HepG2 (cell line): ENCODE results near the gene OTOP3. TPM values are rescaled to one million over a fixed set of nuclear protein-coding genes. Genes with fewer than 3 reads are reported as not detected.

Experiments used
- ERF ChIP-seq: IDR thresholded peaks from 2 replicates; pipeline ENCODE4 v1.6.1; 2018; ENCODE audit warnings: missing biosample characterization, missing genetic modification reagents
- ETV5 ChIP-seq: IDR thresholded peaks from 2 replicates; pipeline ENCODE4 v1.6.1; 2018; ENCODE audit warnings: missing biosample characterization, missing genetic modification reagents, inconsistent platforms, borderline replicate concordance
- HBP1 ChIP-seq: IDR thresholded peaks from 2 replicates; pipeline ENCODE4 v1.6.1; 2016; ENCODE audit warnings: low read depth, control low read depth
- HOXA3 ChIP-seq: sonication (generic); formaldehyde crosslinking; IDR thresholded peaks from 2 replicates; pipeline ENCODE4 v1.5.0; 2020; ENCODE audit warnings: missing genetic modification reagents
- LRRFIP1 ChIP-seq: sonication (generic); formaldehyde crosslinking; conservative IDR thresholded peaks from 2 replicates; pipeline ENCODE4 v1.4.0; 2020; ENCODE audit warnings: missing genetic modification reagents
- MEIS1 ChIP-seq: sonication (generic); formaldehyde crosslinking; IDR thresholded peaks from 2 replicates; pipeline ENCODE4 v1.9.0; 2021; ENCODE audit warnings: mild to moderate bottlenecking, missing genetic modification reagents, moderate library complexity, borderline replicate concordance
- MEIS2 ChIP-seq: sonication (generic); formaldehyde crosslinking; IDR thresholded peaks from 2 replicates; pipeline ENCODE4 v1.9.0; 2021; ENCODE audit warnings: mild to moderate bottlenecking, missing genetic modification reagents
- MXI1 ChIP-seq: IDR thresholded peaks from 3 replicates; pipeline ENCODE4 v1.6.1; 2012; ENCODE audit warnings: low read depth, low read length, inconsistent platforms, borderline replicate concordance
- ZBTB1 ChIP-seq: sonication (generic); formaldehyde crosslinking; IDR thresholded peaks from 2 replicates; pipeline ENCODE4 v1.4.0; 2020; ENCODE audit warnings: missing genetic modification reagents, borderline replicate concordance
- ZNF263 ChIP-seq: sonication (generic); formaldehyde crosslinking; IDR thresholded peaks from 2 replicates; pipeline ENCODE4 v1.4.0; 2020; ENCODE audit warnings: missing genetic modification reagents
- ZNF296 ChIP-seq: sonication (generic); formaldehyde crosslinking; conservative IDR thresholded peaks from 2 replicates; pipeline ENCODE4 v1.5.0; 2020; ENCODE audit warnings: mild to moderate bottlenecking, missing genetic modification reagents
- polyA plus RNA-seq, 8 experiments: library from polyadenylated mRNA; depleted of rRNA in 3 of 8; stranded (reverse) in 7 of 8; unstranded in 1 of 8; fragments of >200 nt; fragmentation: Illumina TruSeq in 4 of 8; extraction: Trizol in 4 of 8; gene quantifications; 2 replicates each; pipeline versions ENCODE4 v1.2.1 to v1.2.3, GENCODE V29; 2011 to 2016; ENCODE audit warnings: low read depth in 4 of 8, missing spikeins in 1 of 8, mixed read lengths in 1 of 8; ENCODE audit not compliant: insufficient read depth in 1 of 8
- total RNA-seq, 5 experiments: library from RNA; depleted of rRNA; stranded (reverse); fragments of >200 nt; fragmentation: Illumina TruSeq; extraction: Trizol; gene quantifications; 2 replicates each; pipeline ENCODE4 v1.2.3, GENCODE V29; 2016; ENCODE audit warnings: low read depth in 1 of 5

Gene OTOP3
- total and polyA plus RNA-seq, 2 of the 13 experiments (the other 11 are each of a cell fraction or from before 2014, with no cell fraction given): not detected

DNA sequence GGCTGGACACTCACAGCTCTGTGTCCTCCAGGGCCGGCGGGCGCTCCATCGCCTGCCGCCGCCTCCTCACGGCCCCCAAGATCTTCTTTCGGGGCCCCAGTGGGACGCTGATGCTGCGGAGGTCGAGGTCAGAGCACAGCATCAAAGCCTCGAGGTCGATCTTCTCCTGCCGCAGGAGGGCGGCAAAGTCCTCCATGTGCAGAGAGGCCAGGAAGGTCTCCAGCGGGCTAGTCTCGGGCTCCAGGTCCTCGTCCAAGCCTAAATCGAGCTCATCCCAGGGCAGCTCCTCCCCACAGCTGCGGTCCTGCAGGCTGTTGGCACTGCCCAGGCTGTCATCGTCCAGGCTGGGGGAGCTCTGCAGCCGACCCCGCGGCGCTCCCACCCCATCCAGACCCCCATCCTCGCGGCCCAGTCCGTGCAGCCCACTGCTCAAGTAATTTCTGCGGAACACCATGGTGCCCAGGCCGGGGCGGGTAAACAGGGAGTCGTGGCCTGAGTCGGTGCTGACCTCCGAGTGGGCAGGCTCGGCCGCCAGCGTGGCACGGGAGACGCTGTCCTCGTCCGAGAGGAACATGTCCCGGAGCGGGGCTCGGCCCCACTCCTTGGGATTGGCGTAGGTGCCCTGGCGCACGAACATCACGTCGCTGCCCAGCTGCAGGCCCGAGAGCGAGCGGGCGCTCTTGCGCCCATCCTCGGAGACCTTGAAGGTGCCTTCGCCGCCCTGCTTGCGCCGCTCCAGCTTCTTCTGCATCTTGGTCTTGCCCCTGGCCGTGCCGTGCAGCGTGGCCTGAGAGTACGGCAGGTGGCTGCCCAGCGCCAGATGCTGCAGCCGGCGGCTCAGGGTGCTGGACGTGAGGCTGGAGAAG, 16.0 kb upstream of the OTOP3 start (continued):
- no peak for TF ChIP-seq MXI1
- TF ChIP-seq ZNF296: no peak
- TF ChIP-seq MEIS1: no peak
- TF ChIP-seq ERF (CRISPR knock-in tag): no peak
- 0 out of 2 replicates have a peak, but pooled peaks have one; percentile 11 for TF ChIP-seq HOXA3 (CRISPR knock-in tag)
- TF ChIP-seq MEIS2 (CRISPR knock-in tag): no peak
- TF ChIP-seq LRRFIP1 (CRISPR knock-in tag): no peak
- peak; percentile 39; the same call in 1 of the 2 replicates for TF ChIP-seq ZNF263 (CRISPR knock-in tag)
- no peak for TF ChIP-seq ZBTB1 (CRISPR knock-in tag)
- TF ChIP-seq HBP1: 0 out of 2 replicates have a peak, but pooled peaks have one; percentile 39
- peak; percentile 15; the same call in 1 of the 2 replicates for TF ChIP-seq ETV5 (CRISPR knock-in tag)
